ENCODE results near the gene NRL. TPM values are rescaled to one million over a fixed set of nuclear protein-coding genes. Genes with fewer than 3 reads are reported as not detected.

NRL gene
- total and polyA plus RNA-seq, 9 of the 15 experiments (the other 6 are each of a cell fraction or from before 2014, with no cell fraction given): 0.07 to 2.7 (median 1.4) TPM; not detected in 1

- no peak for TF ChIP-seq TSHZ1 (CRISPR knock-in tag; IDR thresholded peaks at IDR 0.05)
- TF ChIP-seq ZFP1 (CRISPR knock-in tag; IDR thresholded peaks at IDR 0.05): no peak
- no peak for TF ChIP-seq E2F5 (CRISPR knock-in tag; IDR thresholded peaks at IDR 0.05)
Observed at GRCh38 chr14:24067133-24068082, 47.3 kb downstream of the NRL start (continued).
